Liver (tissue), 9 donors: ENCODE measurements around the gene BTBD1. TPM values are rescaled to one million over a fixed set of nuclear protein-coding genes. Genes with fewer than 3 reads are reported as not detected.

Experiments
- DNase-seq: peaks from one replicate; pipeline ENCODE4 v3.0.0-alpha.2; 2017; ENCODE audit warnings: low spot score
- H3K27ac ChIP-seq, 2 donors: one replicate each; pipeline ENCODE4 v1.7.0; 2013; ENCODE audit warnings: inconsistent platforms in 2 of 2, low read length in 2 of 2, control low read depth in 1 of 2, low read depth in 1 of 2, mild to moderate bottlenecking in 1 of 2
- H3K27me3 ChIP-seq, 4 donors: one replicate each; pipeline versions ENCODE4 v1.6.1 to v1.7.0; 2013; ENCODE audit warnings: low read length in 3 of 4, inconsistent platforms in 1 of 4, mild to moderate bottlenecking in 1 of 4, moderate library complexity in 1 of 4; ENCODE audit not compliant: control insufficient read depth in 4 of 4, insufficient read depth in 4 of 4
- H3K36me3 ChIP-seq, 4 donors: one replicate each; pipeline versions ENCODE4 v1.6.1 to v1.7.0; 2013; ENCODE audit warnings: low read length in 3 of 4, mild to moderate bottlenecking in 3 of 4, low read depth in 1 of 4, moderate library complexity in 1 of 4; ENCODE audit not compliant: control insufficient read depth in 4 of 4, insufficient read depth in 3 of 4
- H3K4me1 ChIP-seq, 4 donors: one replicate each; pipeline versions ENCODE4 v1.6.1 to v1.7.0; 2013; ENCODE audit warnings: low read length in 3 of 4, mild to moderate bottlenecking in 3 of 4, moderate library complexity in 1 of 4; ENCODE audit not compliant: control insufficient read depth in 4 of 4, insufficient read depth in 4 of 4
- H3K4me3 ChIP-seq, 3 donors: one replicate each; pipeline versions ENCODE4 v1.6.1 to v1.7.0; 2013; ENCODE audit warnings: low read length in 3 of 3, control low read depth in 1 of 3, low read depth in 1 of 3, mild to moderate bottlenecking in 1 of 3
- H3K9ac ChIP-seq, 2 donors: one replicate each; pipeline ENCODE4 v1.7.0; 2013; ENCODE audit warnings: low read length in 2 of 2, mild to moderate bottlenecking in 2 of 2, moderate library complexity in 2 of 2, control low read depth in 1 of 2, low read depth in 1 of 2
- H3K9me3 ChIP-seq, 4 donors: one replicate each; pipeline versions ENCODE4 v1.6.1 to v1.7.0; 2013; ENCODE audit warnings: low read length in 3 of 4; ENCODE audit not compliant: control insufficient read depth in 4 of 4
- EGR1 ChIP-seq, 2 donors: IDR thresholded peaks; 2 replicates each; pipeline ENCODE4 v1.6.1; 2016 to 2018; ENCODE audit warnings: antibody characterized with exemption in 2 of 2, low read depth in 2 of 2
- FOXA1 ChIP-seq: IDR thresholded peaks from 2 replicates; pipeline ENCODE4 v1.6.1; 2016; ENCODE audit warnings: antibody characterized with exemption
- FOXA2 ChIP-seq: IDR thresholded peaks from 2 replicates; pipeline ENCODE4 v1.6.1; 2016; ENCODE audit warnings: antibody characterized with exemption
- GABPA ChIP-seq, 2 donors: IDR thresholded peaks in 1 of 2; conservative IDR thresholded peaks in 1 of 2; 2 replicates each; pipeline ENCODE4 v1.6.1; 2016; ENCODE audit warnings: antibody characterized with exemption in 2 of 2, mild to moderate bottlenecking in 1 of 2, moderate library complexity in 1 of 2
- HNF4A ChIP-seq, 2 donors: conservative IDR thresholded peaks; 2 replicates each; pipeline ENCODE4 v1.6.1; 2016; ENCODE audit warnings: antibody characterized with exemption in 2 of 2, mild to moderate bottlenecking in 2 of 2
- HNF4G ChIP-seq: IDR thresholded peaks from 2 replicates; pipeline ENCODE4 v1.6.1; 2016; ENCODE audit warnings: antibody characterized with exemption
- JUND ChIP-seq, 2 donors: IDR thresholded peaks; 2 replicates each; pipeline ENCODE4 v1.6.1; 2016; ENCODE audit warnings: antibody characterized with exemption in 2 of 2
- NR2F2 ChIP-seq: IDR thresholded peaks from 2 replicates; pipeline ENCODE4 v1.6.1; 2016; ENCODE audit warnings: antibody characterized with exemption
- RAD21 ChIP-seq, 2 donors: IDR thresholded peaks; 2 replicates each; pipeline ENCODE4 v1.6.1; 2016; ENCODE audit warnings: antibody characterized with exemption in 2 of 2, mild to moderate bottlenecking in 2 of 2
- RXRA ChIP-seq, 2 donors: IDR thresholded peaks; 2 replicates each; pipeline ENCODE4 v1.6.1; 2017 to 2018; ENCODE audit warnings: antibody characterized with exemption in 2 of 2, mild to moderate bottlenecking in 1 of 2
- SP1 ChIP-seq: IDR thresholded peaks from 2 replicates; pipeline ENCODE4 v1.6.1; 2018; ENCODE audit warnings: antibody characterized with exemption, mild to moderate bottlenecking
- TAF1 ChIP-seq: conservative IDR thresholded peaks from 2 replicates; pipeline ENCODE4 v1.6.1; 2016; ENCODE audit warnings: antibody characterized with exemption, mild to moderate bottlenecking
- YY1 ChIP-seq: IDR thresholded peaks from 2 replicates; pipeline ENCODE4 v1.6.1; 2016; ENCODE audit warnings: antibody characterized with exemption, mild to moderate bottlenecking
- WGBS: extraction: QIAGEN DNeasy Blood & Tissue Kit; methylation state at CpG from one replicate; pipeline ENCODE4 v1.1.7; 2013; 5-methylcytosine and 5-hydroxymethylcytosine counted together
- polyA plus RNA-seq, 2 donors: library from polyadenylated mRNA; stranded (reverse) in 1 of 2; unstranded in 1 of 2; fragments of 200-250 nt in 1 of 2; fragments of >200 nt in 1 of 2; fragmentation: Nextera tagmentation in 1 of 2; extraction: Ambion mirVana in 1 of 2; gene quantifications; one replicate each; pipeline versions ENCODE4 v1.2.1 to v1.2.3, GENCODE V29; 2013 to 2015
- total RNA-seq, 2 donors: library from RNA; depleted of rRNA; stranded (reverse); fragments of >200 nt; gene quantifications; one replicate each; pipeline ENCODE4 v1.2.3, GENCODE V29; 2014
- TF ChIP-seq, protein P1 (sequence below): IDR thresholded peaks from 2 replicates; pipeline ENCODE4 v1.6.1; 2016; ENCODE audit warnings: antibody characterized with exemption
- TF ChIP-seq, protein P2 (sequence below): fragments of 150-350 bp; IDR thresholded peaks from 2 replicates; pipeline ENCODE4 v1.5.1; 2017; ENCODE audit warnings: improper control_type of control experiment, low read depth, low read length; ENCODE audit not compliant: missing input control
- TF ChIP-seq, protein P3 (sequence below): IDR thresholded peaks from 2 replicates; pipeline ENCODE4 v1.6.1; 2016; ENCODE audit warnings: antibody characterized with exemption
- TF ChIP-seq, protein P4 (sequence below): IDR thresholded peaks from 2 replicates; pipeline ENCODE4 v1.6.1; 2016; ENCODE audit warnings: antibody characterized with exemption
- donor health status: healthy.
- donor health status: healthy.
- donor health status: healthy.
- donor health status: healthy.
- donor health status: healthy.

BTBD1 gene
- total and polyA plus RNA-seq, 4 donors = 8.6 to 43.9 (median 27.6) TPM

DNA sequence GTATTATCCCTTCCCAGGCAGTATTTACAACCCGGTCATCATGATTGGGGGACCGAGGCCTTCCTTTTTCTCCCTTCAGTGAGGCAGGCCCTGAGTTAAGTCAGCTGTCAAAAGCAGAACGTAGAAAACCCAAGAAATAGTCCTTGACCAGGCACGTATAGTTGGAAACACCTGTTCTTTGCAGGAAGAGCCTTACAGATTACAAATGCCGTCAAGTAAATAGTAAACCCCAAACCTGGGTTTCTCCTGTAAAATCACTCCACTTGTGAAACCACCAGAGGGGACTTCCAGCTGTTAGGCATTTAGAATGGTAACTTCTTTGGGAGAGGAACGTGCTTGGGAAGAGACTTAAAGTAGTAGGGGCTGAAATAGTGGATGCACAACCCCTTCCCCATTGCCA, 1.0 kb upstream of the BTBD1 start:
- H3K36me3 ChIP-seq = no peaks in the 10 kb centered on the region
- H3K9me3 ChIP-seq = peaks cover 0 to 1% (median under 1%) of the 10 kb centered on the region in 4 donors
- H3K9ac ChIP-seq = no peak overlapping the region
- H3K27ac ChIP-seq = peak overlapping the region in 1 of 2 donors; percentile 46
- 90% methylated on average over 6 of the region's 6 CpGs for WGBS
- TF ChIP-seq NR2F2 = no peak
- TF ChIP-seq, protein P1, sequence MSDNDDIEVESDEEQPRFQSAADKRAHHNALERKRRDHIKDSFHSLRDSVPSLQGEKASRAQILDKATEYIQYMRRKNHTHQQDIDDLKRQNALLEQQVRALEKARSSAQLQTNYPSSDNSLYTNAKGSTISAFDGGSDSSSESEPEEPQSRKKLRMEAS = no peak
- TF ChIP-seq, protein P2, sequence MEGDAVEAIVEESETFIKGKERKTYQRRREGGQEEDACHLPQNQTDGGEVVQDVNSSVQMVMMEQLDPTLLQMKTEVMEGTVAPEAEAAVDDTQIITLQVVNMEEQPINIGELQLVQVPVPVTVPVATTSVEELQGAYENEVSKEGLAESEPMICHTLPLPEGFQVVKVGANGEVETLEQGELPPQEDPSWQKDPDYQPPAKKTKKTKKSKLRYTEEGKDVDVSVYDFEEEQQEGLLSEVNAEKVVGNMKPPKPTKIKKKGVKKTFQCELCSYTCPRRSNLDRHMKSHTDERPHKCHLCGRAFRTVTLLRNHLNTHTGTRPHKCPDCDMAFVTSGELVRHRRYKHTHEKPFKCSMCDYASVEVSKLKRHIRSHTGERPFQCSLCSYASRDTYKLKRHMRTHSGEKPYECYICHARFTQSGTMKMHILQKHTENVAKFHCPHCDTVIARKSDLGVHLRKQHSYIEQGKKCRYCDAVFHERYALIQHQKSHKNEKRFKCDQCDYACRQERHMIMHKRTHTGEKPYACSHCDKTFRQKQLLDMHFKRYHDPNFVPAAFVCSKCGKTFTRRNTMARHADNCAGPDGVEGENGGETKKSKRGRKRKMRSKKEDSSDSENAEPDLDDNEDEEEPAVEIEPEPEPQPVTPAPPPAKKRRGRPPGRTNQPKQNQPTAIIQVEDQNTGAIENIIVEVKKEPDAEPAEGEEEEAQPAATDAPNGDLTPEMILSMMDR = no peak
- no peak for TF ChIP-seq FOXA1
- no peak for TF ChIP-seq FOXA2
- TF ChIP-seq RXRA (IDR thresholded peaks at IDR 0.05) = no peak
- no peak for TF ChIP-seq JUND (IDR thresholded peaks at IDR 0.05)
- TF ChIP-seq SP1 = no peak
- TF ChIP-seq EGR1 (IDR thresholded peaks at IDR 0.05; ENCODE audit: low read depth in 2 of 2) = no peak
- no peak for TF ChIP-seq RAD21 (IDR thresholded peaks at IDR 0.05)
- TF ChIP-seq, protein P3, sequence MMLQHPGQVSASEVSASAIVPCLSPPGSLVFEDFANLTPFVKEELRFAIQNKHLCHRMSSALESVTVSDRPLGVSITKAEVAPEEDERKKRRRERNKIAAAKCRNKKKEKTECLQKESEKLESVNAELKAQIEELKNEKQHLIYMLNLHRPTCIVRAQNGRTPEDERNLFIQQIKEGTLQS = no peak
- TF ChIP-seq HNF4G = no peak
- TF ChIP-seq, protein P4, sequence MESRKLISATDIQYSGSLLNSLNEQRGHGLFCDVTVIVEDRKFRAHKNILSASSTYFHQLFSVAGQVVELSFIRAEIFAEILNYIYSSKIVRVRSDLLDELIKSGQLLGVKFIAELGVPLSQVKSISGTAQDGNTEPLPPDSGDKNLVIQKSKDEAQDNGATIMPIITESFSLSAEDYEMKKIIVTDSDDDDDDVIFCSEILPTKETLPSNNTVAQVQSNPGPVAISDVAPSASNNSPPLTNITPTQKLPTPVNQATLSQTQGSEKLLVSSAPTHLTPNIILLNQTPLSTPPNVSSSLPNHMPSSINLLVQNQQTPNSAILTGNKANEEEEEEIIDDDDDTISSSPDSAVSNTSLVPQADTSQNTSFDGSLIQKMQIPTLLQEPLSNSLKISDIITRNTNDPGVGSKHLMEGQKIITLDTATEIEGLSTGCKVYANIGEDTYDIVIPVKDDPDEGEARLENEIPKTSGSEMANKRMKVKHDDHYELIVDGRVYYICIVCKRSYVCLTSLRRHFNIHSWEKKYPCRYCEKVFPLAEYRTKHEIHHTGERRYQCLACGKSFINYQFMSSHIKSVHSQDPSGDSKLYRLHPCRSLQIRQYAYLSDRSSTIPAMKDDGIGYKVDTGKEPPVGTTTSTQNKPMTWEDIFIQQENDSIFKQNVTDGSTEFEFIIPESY = no peak
- no peak for TF ChIP-seq GABPA (IDR thresholded peaks at IDR 0.05 in 1 of 2, conservative IDR thresholded peaks at IDR 0.05 in 1 of 2)
- TF ChIP-seq TAF1 = no peak
- TF ChIP-seq YY1 = no peak
- TF ChIP-seq HNF4A (conservative IDR thresholded peaks at IDR 0.05) = no peak
- DNase-seq = no peak
- peaks cover 4 to 27% (median 19%) of the 10 kb centered on the region in 4 donors for H3K4me1 ChIP-seq
- no peak overlapping the region for H3K4me3 ChIP-seq
- H3K27me3 ChIP-seq = no peaks in the 10 kb centered on the region

DNA sequence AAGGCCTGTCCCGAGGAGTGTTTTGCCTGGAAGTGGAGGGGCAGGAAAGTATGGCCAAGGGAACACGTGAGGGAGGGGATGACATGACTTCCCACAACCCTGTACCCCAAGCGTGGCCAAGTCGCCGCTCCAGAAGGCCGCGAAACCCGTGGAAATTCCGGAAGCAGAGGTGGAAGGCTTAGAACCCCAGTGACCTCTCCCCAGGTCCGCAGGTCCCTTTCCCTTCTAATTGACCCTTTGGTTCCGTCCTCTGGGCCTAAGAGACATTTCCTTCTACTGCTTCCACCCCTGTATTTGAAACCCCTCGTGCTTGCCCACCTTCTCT, 548 bp upstream of the BTBD1 start:
- H3K4me1 ChIP-seq = peaks cover 4 to 30% (median 19%) of the 10 kb centered on the region in 4 donors
- WGBS = 63% methylated on average over 12 of the region's 12 CpGs
- no peaks in the 10 kb centered on the region for H3K9me3 ChIP-seq
- H3K27ac ChIP-seq = peak overlapping the region; percentile 46 to 96
- H3K27me3 ChIP-seq = no peaks in the 10 kb centered on the region
- H3K4me3 ChIP-seq = peak overlapping the region in 2 of 3 donors; percentile 94 to 100
- no peaks in the 10 kb centered on the region for H3K36me3 ChIP-seq
- H3K9ac ChIP-seq = no peak overlapping the region
- no peak for DNase-seq
- TF ChIP-seq, protein P2 = no peak
- TF ChIP-seq RAD21 (IDR thresholded peaks at IDR 0.05) = no peak
- TF ChIP-seq, protein P3 = no peak
- TF ChIP-seq EGR1 (IDR thresholded peaks at IDR 0.05; ENCODE audit: low read depth in 2 of 2) = no peak
